OCI-LY1 (cell line): ENCODE data around the gene FXYD3.

ENCODE experiments used
- H2AFZ ChIP-seq: fragments of 200-600 bp; sonication (generic), shearing (Covaris generic); 2 replicates; pipeline ENCODE4 v1.6.0; 2014; ENCODE audit warnings: antibody characterized with exemption, mild to moderate bottlenecking, low read length
- H3F3A ChIP-seq: fragments of 200-600 bp; sonication (generic), shearing (Covaris generic); 2 replicates; pipeline ENCODE4 v1.6.0; 2014; ENCODE audit warnings: mild to moderate bottlenecking, antibody characterized with exemption, low read length, moderate library complexity; ENCODE audit not compliant: insufficient read depth
- H3K27ac ChIP-seq: fragments of 200-600 bp; sonication (generic); 2 replicates; pipeline ENCODE4 v1.5.1; 2014; ENCODE audit warnings: low read length, mixed run types, mild to moderate bottlenecking, low read depth; ENCODE audit not compliant: poor library complexity, severe bottlenecking
- H3K27me3 ChIP-seq: fragments of 200-600 bp; sonication (generic); 2 replicates; pipeline ENCODE4 v1.6.0; 2014; ENCODE audit warnings: antibody characterized with exemption, mild to moderate bottlenecking, low read length, moderate library complexity; ENCODE audit not compliant: insufficient read depth
- H3K36me3 ChIP-seq: fragments of 200-600 bp; sonication (generic); 2 replicates; pipeline ENCODE4 v1.6.1; 2014; ENCODE audit warnings: mild to moderate bottlenecking, antibody characterized with exemption, low read length, moderate library complexity, mixed read lengths; ENCODE audit not compliant: insufficient read depth
- H3K4me1 ChIP-seq: fragments of 200-600 bp; sonication (generic); 2 replicates; pipeline ENCODE4 v1.5.1; 2014; ENCODE audit warnings: mild to moderate bottlenecking, low read length, moderate library complexity; ENCODE audit not compliant: insufficient read depth, severe bottlenecking
- H3K4me2 ChIP-seq: fragments of 200-600 bp; sonication (generic), shearing (Covaris generic); 2 replicates; pipeline ENCODE4 v1.6.1; 2014; ENCODE audit warnings: low read length
- H3K4me3 ChIP-seq: fragments of 200-600 bp; sonication (generic); 2 replicates; pipeline ENCODE4 v1.5.1; 2014; ENCODE audit warnings: low read length, low read depth, mild to moderate bottlenecking, mixed read lengths; ENCODE audit not compliant: poor library complexity, severe bottlenecking
- H3K79me2 ChIP-seq: fragments of 200-600 bp; shearing (Covaris generic); 2 replicates; pipeline ENCODE4 v1.6.1; 2016; ENCODE audit warnings: mixed run types, low read length, mixed read lengths; ENCODE audit not compliant: insufficient read depth
- H3K9ac ChIP-seq: fragments of 200-600 bp; sonication (generic), shearing (Covaris generic); 2 replicates; pipeline ENCODE4 v1.6.1; 2014; ENCODE audit warnings: mild to moderate bottlenecking, low read length, mixed read lengths
- H3K9me2 ChIP-seq: fragments of 200-600 bp; sonication (generic), shearing (Covaris generic); 2 replicates; pipeline ENCODE4 v1.6.1; 2014; ENCODE audit warnings: low read depth, mild to moderate bottlenecking, low read length, mixed read lengths
- H3K9me3 ChIP-seq: fragments of 200-600 bp; shearing (Covaris generic); 2 replicates; pipeline ENCODE4 v1.6.1; 2014; ENCODE audit warnings: low read length, mixed read lengths
- H4K20me1 ChIP-seq: fragments of 200-600 bp; sonication (generic), shearing (Covaris generic); 2 replicates; pipeline ENCODE4 v1.6.0; 2016; ENCODE audit warnings: mild to moderate bottlenecking, low read length; ENCODE audit not compliant: insufficient read depth
- EZH2 ChIP-seq: fragments of 200-600 bp; sonication (generic), shearing (Covaris generic); IDR thresholded peaks from 2 replicates; pipeline ENCODE4 v1.8.0; 2017; ENCODE audit warnings: borderline replicate concordance, mixed run types, mild to moderate bottlenecking, antibody characterized with exemption, low read length, moderate library complexity, mixed read lengths
- TF ChIP-seq, protein P1 (sequence below): fragments of 200-600 bp; sonication (generic), shearing (Covaris generic); IDR thresholded peaks from 2 replicates; pipeline ENCODE4 v1.5.1; 2017; ENCODE audit warnings: mild to moderate bottlenecking, antibody characterized with exemption, low read length, moderate library complexity, mixed read lengths

The FXYD3 gene

DNA sequence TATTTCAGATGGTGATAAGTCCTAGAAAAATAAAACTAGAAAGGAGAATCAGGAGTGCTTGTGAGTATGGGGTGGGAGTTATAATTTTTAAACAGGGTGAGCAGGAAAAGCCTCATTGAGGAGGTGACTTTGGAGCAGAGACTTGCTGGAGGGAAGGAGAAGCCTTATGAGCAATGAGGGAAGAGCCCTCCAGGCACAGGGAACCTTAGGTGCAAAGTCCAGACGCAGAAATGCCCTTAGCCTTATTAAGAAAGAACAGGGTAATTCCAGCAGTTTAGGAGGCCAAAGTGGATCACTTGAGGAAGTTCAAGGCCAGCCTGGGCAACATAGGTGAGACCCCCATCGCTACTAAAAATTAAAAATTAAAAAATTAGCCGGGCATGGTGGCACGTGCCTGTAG lies 21.0 kb upstream of the FXYD3 start:
- peaks cover 11% of the 10 kb centered on the region for H3K4me1 ChIP-seq

GRCh38 chr19:35095667-35096368 lies 19.8 kb upstream of the FXYD3 start:
- no peak for TF ChIP-seq EZH2
- TF ChIP-seq, protein P1, sequence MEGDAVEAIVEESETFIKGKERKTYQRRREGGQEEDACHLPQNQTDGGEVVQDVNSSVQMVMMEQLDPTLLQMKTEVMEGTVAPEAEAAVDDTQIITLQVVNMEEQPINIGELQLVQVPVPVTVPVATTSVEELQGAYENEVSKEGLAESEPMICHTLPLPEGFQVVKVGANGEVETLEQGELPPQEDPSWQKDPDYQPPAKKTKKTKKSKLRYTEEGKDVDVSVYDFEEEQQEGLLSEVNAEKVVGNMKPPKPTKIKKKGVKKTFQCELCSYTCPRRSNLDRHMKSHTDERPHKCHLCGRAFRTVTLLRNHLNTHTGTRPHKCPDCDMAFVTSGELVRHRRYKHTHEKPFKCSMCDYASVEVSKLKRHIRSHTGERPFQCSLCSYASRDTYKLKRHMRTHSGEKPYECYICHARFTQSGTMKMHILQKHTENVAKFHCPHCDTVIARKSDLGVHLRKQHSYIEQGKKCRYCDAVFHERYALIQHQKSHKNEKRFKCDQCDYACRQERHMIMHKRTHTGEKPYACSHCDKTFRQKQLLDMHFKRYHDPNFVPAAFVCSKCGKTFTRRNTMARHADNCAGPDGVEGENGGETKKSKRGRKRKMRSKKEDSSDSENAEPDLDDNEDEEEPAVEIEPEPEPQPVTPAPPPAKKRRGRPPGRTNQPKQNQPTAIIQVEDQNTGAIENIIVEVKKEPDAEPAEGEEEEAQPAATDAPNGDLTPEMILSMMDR = no peak
- Histone ChIP-seq H3K9me3 (no peaks in the 10 kb centered on the region), H3F3A (no peaks in the 10 kb centered on the region), H3K36me3 (no peaks in the 10 kb centered on the region), H3K27me3 (no peaks in the 10 kb centered on the region), H2AFZ (no peak overlapping the region), H3K4me1 (peaks cover 2% of the 10 kb centered on the region), H3K4me3 (no peak overlapping the region), H3K9me2 (no peaks in the 10 kb centered on the region), H3K79me2 (no peaks in the 10 kb centered on the region), H4K20me1 (no peaks in the 10 kb centered on the region), H3K27ac (no peak overlapping the region), H3K4me2 (no peak overlapping the region), H3K9ac (no peak overlapping the region)

More for the DNA sequence above, 21.0 kb upstream of the FXYD3 start:
- Histone ChIP-seq H3K9ac (no peak overlapping the region), H2AFZ (no peak overlapping the region), H3K79me2 (no peaks in the 10 kb centered on the region), H3K27me3 (no peaks in the 10 kb centered on the region), H3K27ac (no peak overlapping the region), H3K4me2 (no peak overlapping the region), H3K9me2 (no peaks in the 10 kb centered on the region), H3K9me3 (no peaks in the 10 kb centered on the region), H4K20me1 (no peaks in the 10 kb centered on the region), H3F3A (no peaks in the 10 kb centered on the region), H3K36me3 (no peaks in the 10 kb centered on the region), H3K4me3 (no peak overlapping the region)
- TF ChIP-seq, protein P1 = no peak

DNA sequence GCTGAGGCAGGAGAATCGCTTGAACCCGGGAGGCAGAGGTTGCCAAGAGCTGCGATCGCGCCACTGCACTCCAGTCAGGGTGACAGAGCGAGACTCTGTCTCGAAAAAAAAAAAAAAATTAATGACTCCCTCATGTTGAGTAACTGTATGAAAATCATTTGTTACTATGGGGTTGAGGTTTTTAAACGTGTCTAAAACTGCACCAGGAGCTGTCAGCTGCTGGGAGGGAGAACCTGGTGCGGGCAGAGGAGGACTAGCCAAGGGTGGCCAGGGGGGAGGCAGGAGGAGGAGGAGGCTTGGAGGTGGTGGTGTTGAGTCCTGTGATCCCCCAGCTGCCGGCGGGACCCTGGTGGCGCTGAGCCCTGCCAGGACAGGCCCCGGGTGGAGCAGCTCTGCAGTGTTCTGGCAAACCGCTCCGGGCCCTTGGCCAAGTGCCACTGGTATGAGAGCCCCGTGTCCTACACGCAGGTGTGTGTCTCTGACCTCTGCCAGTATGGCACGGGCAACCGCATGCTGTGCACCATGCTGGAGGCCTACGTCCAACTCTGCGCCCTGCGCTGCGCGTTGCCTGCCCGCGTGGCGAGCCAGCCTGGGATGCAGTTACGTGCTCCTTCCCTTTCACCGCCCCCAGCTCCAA lies 17.1 kb upstream of the FXYD3 start:
- no peak overlapping the region for H2AFZ ChIP-seq
- no peaks in the 10 kb centered on the region for H3K27me3 ChIP-seq
- no peak overlapping the region for H3K4me2 ChIP-seq
- no peaks in the 10 kb centered on the region for H3K79me2 ChIP-seq
- TF ChIP-seq, protein P1 = no peak
- no peak for TF ChIP-seq EZH2
- H3K36me3 ChIP-seq = no peaks in the 10 kb centered on the region
- no peaks in the 10 kb centered on the region for H4K20me1 ChIP-seq
- H3F3A ChIP-seq = no peaks in the 10 kb centered on the region
- H3K4me3 ChIP-seq = no peak overlapping the region
- H3K9me2 ChIP-seq = no peaks in the 10 kb centered on the region
- no peaks in the 10 kb centered on the region for H3K4me1 ChIP-seq
- H3K9me3 ChIP-seq = no peaks in the 10 kb centered on the region
- H3K27ac ChIP-seq = no peak overlapping the region
- no peak overlapping the region for H3K9ac ChIP-seq
